Sigmoid colon (tissue), 7 donors: Measurements from ENCODE around the gene PLTP. TPM values are rescaled to one million over a fixed set of nuclear protein-coding genes. Genes with fewer than 3 reads are reported as not detected.
A peak's percentile ranks its signal among the peaks of the same experiment; 100 is the strongest.
"Not testable (repeated sequence)": the region's sequence is repeated elsewhere in the genome, so short reads cannot be mapped to it uniquely, and the experiment has no call there.

Source experiments
- DNase-seq: peaks from one replicate; pipeline ENCODE4 v3.0.0-alpha.2; 2019
- H3K27ac ChIP-seq, 4 donors: fragments of 200-600 bp; sonication (generic); one replicate each; pipeline ENCODE4 v1.5.1; 2016 to 2019; ENCODE audit warnings: mild to moderate bottlenecking in 1 of 4
- H3K27me3 ChIP-seq, 3 donors: fragments of 200-600 bp; sonication (generic); one replicate each; pipeline ENCODE4 v1.5.1; 2019; ENCODE audit warnings: mild to moderate bottlenecking in 1 of 3
- H3K36me3 ChIP-seq, 4 donors: fragments of 200-600 bp; sonication (generic); one replicate each; pipeline ENCODE4 v1.5.1; 2016 to 2019
- H3K4me1 ChIP-seq, 4 donors: fragments of 200-600 bp; sonication (generic); one replicate each; pipeline ENCODE4 v1.5.1; 2017 to 2019
- H3K4me3 ChIP-seq, 4 donors: fragments of 200-600 bp; sonication (generic); one replicate each; pipeline ENCODE4 v1.5.1; 2017 to 2019; ENCODE audit warnings: mild to moderate bottlenecking in 2 of 4, moderate library complexity in 1 of 4
- H3K9me3 ChIP-seq, 4 donors: fragments of 200-600 bp in 3 of 4; sonication (generic) in 3 of 4; one replicate each; pipeline versions ENCODE4 v1.5.1 to v1.6.1; 2013 to 2019
- EP300 ChIP-seq, 4 donors: sonication (generic); formaldehyde crosslinking; IDR thresholded peaks; one replicate each; pipeline ENCODE4 v1.6.1; 2017; ENCODE audit warnings: antibody characterized with exemption in 4 of 4
- POLR2A ChIP-seq, 2 donors: fragments of 450-650 bp; IDR thresholded peaks; one replicate each; pipeline ENCODE4 v1.6.1; 2016; ENCODE audit warnings: antibody characterized with exemption in 2 of 2, mild to moderate bottlenecking in 2 of 2, moderate library complexity in 2 of 2
- POLR2AphosphoS5 ChIP-seq, 4 donors: sonication (generic); formaldehyde crosslinking; IDR thresholded peaks; one replicate each; pipeline ENCODE4 v1.6.1; 2017; ENCODE audit warnings: antibody characterized with exemption in 4 of 4
- WGBS, 2 donors: extraction: QIAGEN DNeasy Blood & Tissue Kit; methylation state at CpG; one replicate each; pipeline ENCODE4 v1.1.7; 2013; 5-methylcytosine and 5-hydroxymethylcytosine counted together
- intact Hi-C: fragments of 100-400 bp; cut with DNase I; formaldehyde crosslinking; loops from one replicate; pipeline ENCODE4 v1.15.1; 2023
- polyA plus RNA-seq, 3 donors: library from polyadenylated mRNA; stranded (reverse); fragments of 200-250 nt; gene quantifications; one replicate each; pipeline ENCODE4 v1.2.3, GENCODE V29; 2013
- total RNA-seq, 4 donors: library from RNA; depleted of rRNA; stranded (reverse); fragments of >200 nt; gene quantifications; one replicate each; pipeline ENCODE4 v1.1.0, GENCODE V29; 2016
- TF ChIP-seq, protein P1 (sequence below), 4 experiments: fragments of 450-650 bp in 3 of 4; fragments of 200-600 bp in 1 of 4; IDR thresholded peaks; one replicate each; pipeline ENCODE4 v1.5.1; 2016 to 2019; ENCODE audit warnings: antibody characterized with exemption in 4 of 4, mild to moderate bottlenecking in 3 of 4, moderate library complexity in 2 of 4
- donor health status: healthy with polysubstance abuse.
- donor health status: Bipolar disorder and iron deficiency.
- donor health status: healthy.

The PLTP gene
- total and polyA plus RNA-seq, 7 donors: 36.6 to 296 (median 68.7) TPM

DNA sequence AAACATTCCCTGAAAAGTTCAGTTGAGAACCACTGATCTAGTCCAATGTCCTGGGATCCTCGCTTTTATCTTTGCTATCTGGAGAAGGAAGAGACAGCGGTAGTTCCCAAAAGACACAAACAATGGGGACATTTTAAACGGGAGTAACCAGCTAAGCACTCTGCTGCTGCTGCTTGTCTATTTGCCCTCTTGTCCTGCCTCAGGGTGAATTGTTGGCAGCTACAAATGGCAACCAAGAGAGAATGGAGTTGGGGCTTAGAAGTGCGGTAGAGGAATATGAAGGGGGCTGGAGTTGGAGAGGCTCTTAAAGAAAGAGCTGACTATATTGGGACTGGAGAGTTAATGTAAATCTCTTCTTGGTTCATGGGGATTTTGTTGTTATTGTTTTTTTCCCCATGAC is 37.4 kb downstream of the PLTP start:
- no peak overlapping the region for H3K27ac ChIP-seq
- no peaks in the 10 kb centered on the region for H3K27me3 ChIP-seq
- TF ChIP-seq POLR2A (IDR thresholded peaks at IDR 0.05) (no peak), EP300 (IDR thresholded peaks at IDR 0.05) (no peak), POLR2AphosphoS5 (IDR thresholded peaks at IDR 0.05) (no peak)
- TF ChIP-seq, protein P1, sequence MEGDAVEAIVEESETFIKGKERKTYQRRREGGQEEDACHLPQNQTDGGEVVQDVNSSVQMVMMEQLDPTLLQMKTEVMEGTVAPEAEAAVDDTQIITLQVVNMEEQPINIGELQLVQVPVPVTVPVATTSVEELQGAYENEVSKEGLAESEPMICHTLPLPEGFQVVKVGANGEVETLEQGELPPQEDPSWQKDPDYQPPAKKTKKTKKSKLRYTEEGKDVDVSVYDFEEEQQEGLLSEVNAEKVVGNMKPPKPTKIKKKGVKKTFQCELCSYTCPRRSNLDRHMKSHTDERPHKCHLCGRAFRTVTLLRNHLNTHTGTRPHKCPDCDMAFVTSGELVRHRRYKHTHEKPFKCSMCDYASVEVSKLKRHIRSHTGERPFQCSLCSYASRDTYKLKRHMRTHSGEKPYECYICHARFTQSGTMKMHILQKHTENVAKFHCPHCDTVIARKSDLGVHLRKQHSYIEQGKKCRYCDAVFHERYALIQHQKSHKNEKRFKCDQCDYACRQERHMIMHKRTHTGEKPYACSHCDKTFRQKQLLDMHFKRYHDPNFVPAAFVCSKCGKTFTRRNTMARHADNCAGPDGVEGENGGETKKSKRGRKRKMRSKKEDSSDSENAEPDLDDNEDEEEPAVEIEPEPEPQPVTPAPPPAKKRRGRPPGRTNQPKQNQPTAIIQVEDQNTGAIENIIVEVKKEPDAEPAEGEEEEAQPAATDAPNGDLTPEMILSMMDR (IDR thresholded peaks at IDR 0.05): no peak
- no peaks in the 10 kb centered on the region for H3K4me1 ChIP-seq
- intact Hi-C loops: no loop called here
- 83 to 90% methylated on average over 4 of the region's 4 CpGs for WGBS, 2 donors
- no peaks in the 10 kb centered on the region for H3K9me3 ChIP-seq
- no peak overlapping the region for H3K4me3 ChIP-seq
- peaks cover 0 to 24% (median 4%) of the 10 kb centered on the region in 4 donors for H3K36me3 ChIP-seq
- DNase-seq: no peak

DNA sequence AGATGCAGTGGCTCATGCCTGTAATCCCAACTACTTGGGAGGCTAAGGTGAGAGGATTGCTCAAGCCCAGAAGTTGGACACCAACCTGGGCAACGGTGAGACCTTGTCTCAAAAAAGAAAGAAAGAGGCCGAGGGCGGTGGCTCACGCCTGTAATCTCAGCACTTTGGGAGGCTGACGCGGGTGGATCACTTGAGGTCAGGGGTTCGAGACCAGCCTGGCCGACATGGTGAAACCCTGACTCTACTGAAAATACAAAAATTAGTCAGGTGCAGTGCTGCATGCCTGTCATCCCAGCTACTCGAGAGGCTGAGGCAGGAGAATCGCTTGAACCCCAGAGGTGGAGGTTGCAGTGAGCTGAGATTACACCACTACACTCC is 37.9 kb downstream of the PLTP start:
- WGBS, 2 donors: 94% methylated on average over 10 of the region's 10 CpGs
- H3K27me3 ChIP-seq, intact Hi-C loops, H3K27ac ChIP-seq, H3K9me3 ChIP-seq, H3K4me3 ChIP-seq, H3K4me1 ChIP-seq: not testable (repeated sequence)
- peaks cover 0 to 24% (median 4%) of the 10 kb centered on the region in 4 donors for H3K36me3 ChIP-seq
- peak; percentile 8 for DNase-seq

DNA sequence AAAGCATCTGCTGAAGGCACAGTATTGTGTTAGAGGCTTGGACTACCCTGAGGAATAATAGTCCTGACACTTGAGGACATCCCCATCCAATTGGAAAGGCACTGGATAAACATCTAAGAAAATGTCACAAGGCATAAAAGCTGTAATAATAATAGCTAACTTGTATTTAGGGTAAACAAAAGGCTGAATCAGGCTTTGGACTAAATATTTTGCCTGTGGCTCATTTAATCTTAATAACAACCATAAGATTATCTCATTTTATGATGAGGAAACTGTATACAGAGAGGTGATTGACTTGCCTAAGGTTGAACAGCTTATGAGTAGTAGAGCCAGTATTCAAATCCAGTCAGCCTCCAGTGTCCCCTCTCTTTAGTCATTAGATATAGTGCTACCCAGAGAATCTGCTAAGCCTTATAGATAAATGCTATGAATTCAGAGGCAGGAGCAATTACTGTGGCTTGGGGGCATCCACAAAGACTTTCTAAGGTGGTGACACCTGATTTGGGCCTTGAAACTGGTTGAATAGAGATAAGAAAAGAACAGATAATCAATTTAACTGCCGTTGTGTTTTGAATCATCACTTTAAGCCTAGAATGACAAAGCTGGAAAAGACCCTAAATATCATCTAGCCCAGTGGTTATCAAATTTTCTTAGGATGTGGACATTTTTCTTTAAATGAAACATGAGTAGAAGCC is 38.4 kb downstream of the PLTP start:
- Histone ChIP-seq H3K4me1 (no peaks in the 10 kb centered on the region), H3K9me3 (no peaks in the 10 kb centered on the region), H3K36me3 (peaks cover 0 to 21% (median 4%) of the 10 kb centered on the region in 4 donors), H3K4me3 (no peak overlapping the region), H3K27ac (no peak overlapping the region), H3K27me3 (no peaks in the 10 kb centered on the region)
- TF ChIP-seq EP300 (IDR thresholded peaks at IDR 0.05): no peak
- no peak for TF ChIP-seq POLR2A (IDR thresholded peaks at IDR 0.05)
- no peak for TF ChIP-seq POLR2AphosphoS5 (IDR thresholded peaks at IDR 0.05)
- TF ChIP-seq, protein P1 (IDR thresholded peaks at IDR 0.05): no peak
- WGBS, 2 donors: 66 to 81% methylated on average over 1 of the region's 1 CpG
- intact Hi-C loops: no loop called here
- DNase-seq: no peak

DNA sequence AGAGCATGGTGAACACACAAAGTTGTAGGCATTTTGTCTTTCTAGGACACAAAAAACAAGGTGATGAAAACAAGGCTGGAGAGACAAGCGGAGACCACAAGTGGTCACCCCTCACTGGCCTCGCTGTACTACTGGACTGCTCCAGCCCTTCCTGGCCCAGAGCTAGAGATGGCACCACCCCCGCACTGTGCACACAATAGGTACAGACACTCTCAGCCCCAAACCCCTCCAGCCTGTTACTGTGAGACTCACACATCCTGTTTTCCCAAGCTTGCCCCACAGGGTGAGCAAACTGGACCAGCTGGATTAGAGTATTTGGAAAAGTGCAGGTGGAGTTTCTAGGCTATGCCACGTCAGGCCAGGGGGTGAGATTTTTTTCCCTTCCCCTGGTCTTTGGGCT is 39.3 kb downstream of the PLTP start:
- no peaks in the 10 kb centered on the region for H3K9me3 ChIP-seq
- no peaks in the 10 kb centered on the region for H3K27me3 ChIP-seq
- H3K4me3 ChIP-seq: no peak overlapping the region
- TF ChIP-seq, protein P1 (IDR thresholded peaks at IDR 0.05): no peak
- TF ChIP-seq EP300 (IDR thresholded peaks at IDR 0.05): no peak
- no peak for TF ChIP-seq POLR2AphosphoS5 (IDR thresholded peaks at IDR 0.05)
- no peak for TF ChIP-seq POLR2A (IDR thresholded peaks at IDR 0.05)
- 92 to 94% methylated on average over 4 of the region's 4 CpGs for WGBS, 2 donors
- no peak overlapping the region for H3K27ac ChIP-seq
- peaks cover 0 to 7% (median 3%) of the 10 kb centered on the region in 4 donors for H3K4me1 ChIP-seq
- peaks cover 0 to 11% (median 0%) of the 10 kb centered on the region in 4 donors for H3K36me3 ChIP-seq
- no peak for DNase-seq
- intact Hi-C loops: no loop called here

DNA sequence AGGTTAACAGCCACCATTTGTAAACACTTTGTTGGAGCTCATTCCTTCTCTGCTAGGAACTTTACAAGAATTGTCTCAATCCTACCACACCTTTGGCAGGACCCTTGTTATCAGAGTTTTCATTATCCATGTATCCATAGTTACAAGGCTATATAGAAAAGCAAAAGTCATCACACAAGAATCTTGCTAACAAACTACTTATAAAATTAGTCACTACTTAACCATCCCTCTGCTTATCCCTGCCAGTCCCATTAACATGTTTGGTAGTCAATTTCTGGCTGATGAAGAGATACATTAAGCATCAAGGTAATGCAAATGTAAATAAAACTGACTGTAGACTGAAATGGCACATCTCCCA is 44.2 kb downstream of the PLTP start:
- no peak for DNase-seq
- Histone ChIP-seq H3K36me3 (no peaks in the 10 kb centered on the region), H3K9me3 (no peaks in the 10 kb centered on the region), H3K27me3 (no peaks in the 10 kb centered on the region), H3K4me1 (peaks cover 0 to 14% (median 6%) of the 10 kb centered on the region in 4 donors), H3K4me3 (no peak overlapping the region), H3K27ac (peak overlapping the region in 2 of 4 donors; percentile 12 to 47)
- intact Hi-C loops: no loop called here
- TF ChIP-seq EP300 (IDR thresholded peaks at IDR 0.05) (no peak), POLR2AphosphoS5 (IDR thresholded peaks at IDR 0.05) (no peak), POLR2A (IDR thresholded peaks at IDR 0.05) (no peak)
- TF ChIP-seq, protein P1 (IDR thresholded peaks at IDR 0.05): no peak
